Activated naive CD8-positive, alpha-beta T cell treated with anti-CD3 and anti-CD28 coated beads, Interleukin-2, amount 50 U/mL, for 16 hours (primary cell): ENCODE measurements around the gene MORC4.
"Not testable (repeated sequence)": the region's sequence is repeated elsewhere in the genome, so short reads cannot be mapped to it uniquely, and the experiment has no call there.

Experiments
- DNase-seq: peaks from one replicate; pipeline ENCODE4 v3.0.0-alpha.2; 2020; ENCODE audit warnings: low read depth, low spot score

Gene MORC4

DNA sequence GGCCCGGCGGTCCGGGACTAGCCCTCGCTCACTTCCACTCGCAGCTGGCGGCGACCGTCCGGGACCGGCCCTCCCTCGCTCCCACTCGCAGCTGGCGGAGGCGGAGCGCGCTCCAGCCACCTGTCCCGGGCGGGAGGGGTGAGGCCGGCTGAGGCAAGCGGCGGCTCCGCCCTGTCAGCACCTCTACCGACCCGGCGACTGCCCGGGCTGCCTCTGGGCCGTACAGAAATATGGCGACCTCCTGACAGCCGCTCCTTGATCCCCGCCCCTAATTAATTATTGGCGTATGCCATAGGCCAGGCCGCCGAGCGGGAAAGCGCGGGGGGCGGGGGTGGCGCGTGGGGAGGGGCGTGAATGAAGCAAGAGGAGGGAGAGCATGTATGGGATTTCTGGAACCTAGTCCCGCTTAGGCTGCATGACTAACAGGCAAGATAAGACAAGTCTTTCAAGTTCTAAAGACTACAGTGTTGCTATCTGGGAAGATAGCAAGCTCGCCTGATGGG lies at the start of gene MORC4:
MORC4 (minus strand) TSS at position 200 of the 503 bp plus-strand sequence. CDS start 243 bp downstream, outside the sequence.
- peak; percentile 32 for DNase-seq

DNA sequence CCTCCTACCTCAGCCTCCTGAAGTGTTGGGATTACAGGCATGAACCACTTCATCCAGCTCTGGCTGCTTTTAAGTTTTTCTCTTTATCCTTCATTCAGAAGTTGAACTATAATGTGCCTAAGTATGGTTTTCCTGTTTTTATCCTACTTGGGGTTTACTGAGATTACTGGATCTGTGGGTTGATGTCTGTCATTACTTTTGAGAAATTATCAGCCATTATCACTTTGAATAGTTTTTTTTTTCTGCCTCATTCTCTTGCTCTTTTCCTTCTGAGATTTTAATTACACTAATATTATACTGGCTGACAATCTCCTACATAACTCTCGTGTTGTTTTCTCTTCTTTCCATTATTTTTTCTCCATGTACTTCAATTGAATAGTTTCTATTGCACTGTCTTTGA lies 47.6 kb upstream of the MORC4 start:
- no peak for DNase-seq

DNA sequence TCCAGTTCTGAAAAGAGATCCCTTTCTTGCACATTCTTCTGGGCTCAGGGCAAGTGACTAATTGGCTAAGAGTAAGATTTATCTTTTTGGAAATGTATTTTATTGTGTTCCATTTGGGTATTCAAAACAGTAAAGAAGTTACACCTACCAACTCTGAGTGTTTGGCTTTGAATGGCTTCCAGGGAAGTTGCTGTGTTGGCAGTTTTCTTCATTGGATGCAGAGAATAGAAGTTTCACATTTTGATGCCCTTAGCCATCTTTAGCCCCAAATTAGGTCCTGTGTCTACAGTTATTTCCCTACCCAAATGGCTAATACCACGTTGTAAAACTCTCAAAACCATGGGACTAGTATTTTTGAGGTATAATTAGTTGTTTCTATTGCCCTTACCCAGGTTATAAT lies 29.7 kb upstream of the MORC4 start:
- DNase-seq: no peak

DNA sequence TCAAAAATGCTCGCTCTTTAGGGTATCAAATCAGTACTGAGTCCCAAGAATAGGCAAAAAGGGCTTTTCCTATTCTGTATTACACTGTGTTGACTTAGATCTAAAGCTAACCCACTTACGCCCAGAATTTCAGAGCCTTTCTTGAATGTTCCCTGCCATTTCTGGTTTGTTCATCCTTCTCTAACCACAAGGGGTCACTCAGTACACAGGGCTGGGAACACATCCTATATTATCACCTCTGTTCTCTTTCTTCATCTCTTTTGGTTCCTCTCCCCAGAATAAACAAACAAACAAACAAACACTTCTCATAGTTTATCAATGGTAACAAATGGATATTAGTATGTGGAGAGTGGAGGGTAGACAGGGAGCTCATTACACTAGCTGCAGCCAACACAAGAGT lies 25.5 kb upstream of the MORC4 start:
- DNase-seq: no peak

DNA sequence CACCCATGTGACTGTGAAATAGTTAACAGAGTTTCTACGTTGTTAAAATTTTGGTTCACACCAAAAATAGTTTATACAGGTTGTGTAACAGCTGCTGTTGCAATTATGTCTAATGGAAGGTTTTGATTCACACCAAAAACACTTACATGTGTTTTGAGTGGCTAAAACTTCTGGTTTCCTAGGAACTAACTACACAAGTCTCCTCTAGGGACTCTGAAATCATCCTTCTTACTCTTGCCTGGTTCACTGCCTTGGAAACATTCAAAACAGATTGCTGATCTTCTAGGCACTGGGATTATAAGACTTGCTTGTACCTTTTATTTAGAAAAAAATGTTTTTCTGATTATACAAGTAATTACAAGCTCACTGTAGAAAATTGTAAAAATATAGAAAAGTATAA lies 14.9 kb upstream of the MORC4 start:
- DNase-seq: no peak

DNA sequence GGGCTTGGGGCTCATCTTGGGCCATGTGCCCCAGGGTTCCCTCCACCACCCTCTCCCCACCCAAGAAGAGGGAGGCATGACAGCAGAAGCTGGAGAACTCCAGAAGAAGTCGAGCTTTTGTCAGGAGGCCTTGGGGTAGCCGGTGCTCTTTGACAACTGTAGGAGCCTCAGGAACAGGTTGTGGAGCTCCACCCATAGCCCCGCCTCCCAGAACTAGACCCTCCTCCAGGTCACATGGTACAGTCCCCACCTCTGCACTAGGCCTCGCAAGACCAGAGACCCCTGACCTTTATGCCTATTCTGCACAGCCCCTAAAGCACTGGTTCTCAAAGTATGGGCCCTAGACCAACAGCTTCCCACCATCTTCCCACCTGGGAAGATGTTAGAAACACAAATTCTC lies 8.0 kb upstream of the MORC4 start:
- DNase-seq: no peak

DNA sequence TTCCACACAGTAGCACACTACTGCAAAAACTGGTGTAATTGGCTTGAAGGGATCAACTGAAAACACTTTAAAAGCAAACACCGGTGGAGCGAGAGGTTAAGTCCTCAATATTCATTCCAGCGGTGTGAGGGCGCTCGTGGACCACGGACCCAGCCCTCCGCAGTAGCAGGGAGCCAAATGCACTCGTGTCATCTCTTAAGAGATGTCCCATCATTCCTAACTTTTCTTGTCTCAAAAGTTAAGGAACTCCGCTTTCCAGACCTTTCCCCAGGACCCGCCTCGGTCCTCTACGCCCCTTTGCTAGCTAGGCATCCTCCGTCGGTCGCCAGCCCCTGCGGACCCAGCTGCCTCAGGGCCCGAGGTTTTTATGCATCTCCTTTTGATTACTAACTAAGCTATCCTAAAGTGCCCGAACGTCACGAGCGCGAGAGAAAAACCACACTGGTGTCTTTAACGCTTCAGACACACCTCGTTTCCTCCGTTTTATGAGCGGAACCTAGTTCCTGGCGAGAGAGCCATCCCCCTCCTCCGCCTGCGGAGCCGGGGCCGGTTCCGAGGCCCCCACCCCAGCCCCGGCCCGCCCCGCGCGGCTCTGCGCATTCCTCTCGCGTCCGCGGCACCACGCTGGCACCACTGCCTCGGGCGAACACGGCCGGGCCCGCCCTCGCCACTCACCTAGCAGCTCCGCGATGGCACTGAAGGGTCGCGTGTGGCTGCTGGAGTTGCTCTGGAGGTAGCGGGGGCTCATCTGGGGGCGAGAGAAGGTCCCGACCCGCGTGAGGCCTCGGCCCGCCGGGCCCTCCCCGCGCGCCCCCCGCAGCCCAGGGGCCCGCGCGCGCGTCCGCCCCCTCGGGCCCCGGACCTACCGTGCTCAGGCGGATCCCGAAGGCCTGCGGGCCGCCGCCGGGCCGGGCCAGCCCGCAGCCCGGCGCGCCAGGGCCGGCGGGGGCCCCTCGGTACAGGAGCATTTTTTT lies 723 bp downstream of the MORC4 start:
- DNase-seq: no peak

DNA sequence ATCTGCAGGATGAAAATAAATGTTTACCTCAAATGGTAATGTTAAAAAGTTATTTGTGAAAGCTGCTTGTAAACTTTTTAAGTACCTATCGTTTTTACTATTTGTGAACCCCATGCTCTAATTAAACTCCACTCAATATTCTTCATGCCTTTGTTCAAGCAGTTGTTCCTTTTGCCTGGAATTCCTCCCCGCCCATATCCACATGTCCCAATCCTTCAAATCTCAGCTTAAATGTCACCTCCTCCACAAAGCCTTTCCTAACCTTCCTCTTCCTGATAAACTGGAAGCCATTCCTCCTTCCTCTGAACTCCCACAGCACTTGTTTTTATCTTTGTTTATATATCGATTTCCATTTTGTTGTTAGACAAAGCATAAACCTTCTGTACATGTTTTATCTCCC lies 2.4 kb downstream of the MORC4 start:
- DNase-seq: no peak

DNA sequence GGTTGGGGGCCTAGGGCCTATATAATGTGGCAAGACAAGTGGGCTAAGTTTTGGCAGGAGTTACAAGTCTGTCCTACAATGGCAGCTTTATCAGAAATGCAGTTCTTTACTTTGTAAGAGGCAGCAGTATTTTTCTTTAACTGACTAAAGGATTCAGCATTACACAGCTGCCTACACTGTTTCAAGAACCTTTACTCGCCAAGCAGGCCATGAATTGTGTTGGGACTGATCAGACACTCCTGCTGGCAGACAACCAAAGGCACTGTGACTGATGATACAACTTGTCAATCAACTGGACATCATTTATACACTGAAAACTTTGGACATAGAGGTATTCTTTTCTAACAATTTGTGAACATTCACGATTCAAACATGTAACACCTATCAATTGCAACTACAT lies 4.3 kb downstream of the MORC4 start:
- DNase-seq: no peak

DNA sequence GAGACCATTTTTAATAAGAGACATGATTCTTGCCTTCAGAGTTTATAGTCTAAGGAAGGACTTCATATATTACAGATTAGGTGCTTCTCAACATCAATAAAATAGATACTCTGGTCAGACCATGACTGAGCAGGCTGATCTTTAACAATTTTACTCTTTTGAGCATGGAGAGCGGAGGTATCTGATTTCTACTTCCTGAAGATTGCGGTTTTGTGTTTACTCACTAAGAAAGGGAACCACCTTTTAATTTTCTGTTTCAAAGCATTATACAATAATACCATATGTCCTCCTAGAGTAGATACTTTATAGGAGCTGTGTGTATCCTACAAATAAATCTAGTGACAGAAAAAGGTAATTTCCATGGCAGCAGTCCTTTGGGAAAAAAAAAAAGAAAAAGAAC lies 12.5 kb downstream of the MORC4 start:
- no peak for DNase-seq

DNA sequence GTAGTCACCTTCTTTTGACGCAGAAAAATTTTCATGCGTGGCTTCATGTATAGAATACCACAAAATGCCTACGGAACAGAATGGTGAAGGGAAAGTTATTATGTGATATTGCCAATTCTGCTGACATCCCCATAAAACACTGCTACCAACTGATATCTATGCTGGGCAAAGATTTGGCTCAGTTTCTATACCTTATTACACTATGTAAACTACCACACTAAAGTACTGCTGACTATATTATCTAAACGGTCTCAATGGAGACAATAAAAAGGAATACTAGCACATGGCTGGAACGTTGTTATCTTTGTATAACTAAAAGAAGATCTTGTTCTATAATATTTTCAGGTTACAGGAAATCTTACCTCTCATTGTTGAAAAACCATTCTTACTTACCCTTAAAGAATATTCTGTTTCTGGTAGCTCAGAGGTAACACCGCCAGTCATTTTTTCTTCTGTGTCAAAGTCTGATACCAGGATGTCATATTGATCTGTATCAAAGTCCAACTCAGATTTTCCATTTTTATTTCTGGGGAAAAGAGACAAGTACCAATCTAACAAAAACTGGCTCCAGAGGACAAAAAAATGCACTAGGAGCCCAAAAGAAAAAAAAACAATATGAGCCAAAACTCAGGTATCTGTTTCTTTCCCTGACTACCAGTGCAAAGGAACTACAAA lies 18.9 kb downstream of the MORC4 start:
- DNase-seq: no peak

DNA sequence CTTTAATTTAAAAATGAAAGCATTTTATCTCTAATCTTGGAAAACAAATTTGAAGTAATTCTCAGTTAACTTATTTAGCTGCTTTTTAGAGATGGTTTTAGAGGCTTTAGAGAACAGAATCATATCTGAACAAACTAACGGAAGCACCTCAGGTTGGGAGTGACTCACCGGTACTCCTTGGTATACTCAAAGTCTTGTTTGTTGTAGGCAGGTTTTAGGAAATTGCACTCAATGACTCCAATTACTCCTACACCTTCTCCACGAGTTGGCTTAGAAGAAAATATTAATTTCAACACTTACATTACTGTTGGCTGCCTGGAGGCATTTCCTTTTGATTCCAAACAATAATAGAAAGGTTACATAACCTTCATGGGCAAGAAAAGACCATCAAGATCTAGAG lies 23.6 kb downstream of the MORC4 start:
- no peak for DNase-seq

DNA sequence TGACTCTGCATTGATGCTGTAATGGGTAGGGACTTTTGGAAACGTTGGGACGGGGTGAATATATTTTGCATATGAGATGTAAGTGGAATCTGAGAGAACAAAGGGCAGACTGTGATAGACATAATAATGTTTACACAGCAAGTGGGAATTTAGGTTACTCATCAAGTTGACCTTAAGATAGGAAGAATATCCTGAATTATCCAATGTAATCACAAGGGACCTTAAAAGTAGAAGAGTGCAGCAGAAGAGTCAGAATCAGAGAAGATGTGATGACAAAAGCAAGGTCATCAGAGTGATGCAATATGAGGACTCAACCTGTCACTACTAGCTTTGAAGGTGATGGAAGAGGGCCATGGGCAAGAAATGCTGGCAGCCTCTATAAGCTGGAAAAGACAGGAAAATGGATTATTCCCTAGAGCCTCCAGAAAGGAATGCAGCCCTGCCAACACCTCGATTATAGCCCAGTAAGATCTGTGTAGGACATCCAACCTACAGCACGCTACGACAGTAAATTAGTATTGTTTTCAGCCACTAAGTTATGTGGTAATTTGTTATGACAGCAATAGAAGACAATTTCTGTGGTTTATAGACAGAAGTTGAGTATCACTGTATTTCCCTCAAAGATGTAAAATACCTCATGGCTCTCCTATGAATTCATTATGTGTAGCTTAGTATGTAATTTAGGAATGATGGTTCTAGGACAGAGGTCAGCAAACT lies 26.4 kb downstream of the MORC4 start:
- no peak for DNase-seq

DNA sequence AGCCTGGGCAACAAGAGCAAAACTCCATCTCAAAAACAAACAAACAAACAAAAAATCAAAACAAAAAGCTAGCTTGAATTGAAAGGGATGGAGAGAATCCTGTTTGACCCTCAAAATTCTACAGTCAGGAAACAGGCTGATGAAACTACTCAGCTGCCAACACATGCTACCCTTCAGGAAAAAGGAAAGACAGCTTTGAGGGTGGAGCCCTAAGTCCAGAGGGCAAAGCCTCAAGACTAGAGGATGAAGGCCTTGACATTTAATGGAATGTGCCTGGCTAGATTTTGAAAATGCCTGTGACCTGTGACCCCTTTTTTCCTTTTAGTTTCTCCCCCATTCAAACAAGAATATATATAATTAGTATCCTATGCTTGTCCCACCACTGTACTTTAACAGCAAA lies 27.1 kb downstream of the MORC4 start:
- DNase-seq: no peak

DNA sequence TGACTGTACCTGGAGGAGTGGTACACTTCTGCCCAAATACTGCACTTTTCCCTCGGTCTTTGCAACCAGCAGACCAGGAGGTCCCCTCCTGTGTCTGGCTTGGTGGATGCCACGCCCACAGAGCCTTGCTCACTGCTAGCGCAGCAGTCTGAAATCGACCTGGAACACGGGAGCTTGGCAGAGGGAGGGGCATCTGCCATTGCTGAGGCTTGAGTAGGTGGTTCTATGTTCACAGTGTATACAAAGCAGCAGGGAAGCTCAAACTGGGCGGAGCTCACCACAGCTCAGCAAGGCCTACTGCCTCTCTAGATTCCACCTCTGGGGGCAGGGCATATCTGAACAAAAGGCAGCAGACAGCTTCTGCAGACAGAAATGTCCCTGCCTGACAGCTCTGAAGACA lies 33.5 kb downstream of the MORC4 start:
- DNase-seq: not testable (repeated sequence)

DNA sequence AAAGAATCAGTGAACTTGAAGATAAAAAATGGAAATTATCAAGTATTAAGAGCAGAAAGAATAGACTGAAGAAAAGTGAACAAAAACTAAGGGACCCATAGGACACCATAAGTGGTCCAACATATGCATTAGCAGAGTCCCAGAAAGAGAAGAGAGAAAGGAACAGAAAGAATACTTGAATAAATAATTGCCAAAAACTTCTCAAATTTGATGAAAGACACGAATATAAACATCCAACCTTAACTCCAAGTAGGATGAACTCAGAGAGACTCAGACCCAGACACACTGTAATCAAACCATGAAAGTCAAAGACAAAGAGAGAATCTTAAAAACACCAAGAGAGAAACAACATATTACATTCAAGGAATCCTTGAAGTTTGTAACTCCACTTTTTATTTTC lies 35.7 kb downstream of the MORC4 start:
- DNase-seq: no peak

DNA sequence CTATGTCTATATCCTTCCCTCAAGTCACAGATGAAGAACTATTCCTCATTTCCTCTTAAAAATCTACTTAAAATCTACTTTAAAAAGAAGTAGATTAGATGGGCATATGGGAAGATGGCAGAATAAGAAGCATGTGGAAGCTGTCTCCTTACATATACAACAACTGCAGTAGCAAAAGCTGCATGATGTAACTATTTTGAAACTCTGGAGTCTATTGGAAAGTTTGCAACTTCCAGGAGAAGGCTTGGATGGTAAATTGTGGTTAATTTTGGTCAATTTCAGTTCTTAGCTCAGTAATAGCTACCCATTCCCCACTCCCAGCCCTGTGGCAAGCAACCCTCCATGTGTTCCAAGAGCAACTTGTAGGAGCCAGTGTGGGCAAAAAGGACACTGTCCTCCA lies 36.9 kb downstream of the MORC4 start:
- DNase-seq: no peak

DNA sequence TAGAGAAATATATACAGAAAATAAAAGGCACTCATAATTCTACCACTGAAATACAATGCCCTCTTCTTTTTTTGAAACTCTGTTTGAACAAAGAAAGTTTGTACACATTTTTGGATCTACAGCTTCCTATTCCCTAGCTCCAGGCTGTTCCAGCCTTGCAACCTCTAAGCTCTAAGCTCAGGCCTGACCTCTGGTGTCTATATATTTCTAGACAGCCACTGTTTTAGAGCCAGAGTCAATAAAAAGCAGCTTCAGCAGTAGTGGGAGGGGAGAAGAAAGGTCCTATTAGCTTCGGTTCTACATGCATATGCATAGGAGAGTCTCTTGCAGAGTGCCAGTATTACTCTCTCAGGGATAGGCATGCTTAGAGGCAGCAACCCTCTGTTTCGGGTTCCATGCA lies 40.1 kb downstream of the MORC4 start:
- no peak for DNase-seq

DNA sequence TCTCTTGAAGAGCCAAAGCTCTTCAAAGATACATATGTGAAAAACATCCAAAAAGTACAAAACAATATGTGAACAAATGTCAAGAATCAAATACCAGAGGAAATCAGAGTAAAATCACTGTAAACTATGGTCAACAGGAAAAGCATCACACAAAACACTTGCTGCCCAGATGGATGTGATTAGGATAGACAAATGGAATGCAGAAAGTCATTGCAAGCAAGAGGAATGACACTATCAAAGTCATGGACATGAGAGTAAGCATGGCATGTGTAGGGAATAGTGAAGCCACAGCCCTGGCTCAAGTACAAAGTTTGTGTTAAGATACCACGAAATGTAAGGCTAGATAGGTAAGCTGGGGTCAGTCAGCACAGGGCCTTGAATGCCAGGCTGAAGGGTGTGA lies 42.2 kb downstream of the MORC4 start:
- DNase-seq: no peak

DNA sequence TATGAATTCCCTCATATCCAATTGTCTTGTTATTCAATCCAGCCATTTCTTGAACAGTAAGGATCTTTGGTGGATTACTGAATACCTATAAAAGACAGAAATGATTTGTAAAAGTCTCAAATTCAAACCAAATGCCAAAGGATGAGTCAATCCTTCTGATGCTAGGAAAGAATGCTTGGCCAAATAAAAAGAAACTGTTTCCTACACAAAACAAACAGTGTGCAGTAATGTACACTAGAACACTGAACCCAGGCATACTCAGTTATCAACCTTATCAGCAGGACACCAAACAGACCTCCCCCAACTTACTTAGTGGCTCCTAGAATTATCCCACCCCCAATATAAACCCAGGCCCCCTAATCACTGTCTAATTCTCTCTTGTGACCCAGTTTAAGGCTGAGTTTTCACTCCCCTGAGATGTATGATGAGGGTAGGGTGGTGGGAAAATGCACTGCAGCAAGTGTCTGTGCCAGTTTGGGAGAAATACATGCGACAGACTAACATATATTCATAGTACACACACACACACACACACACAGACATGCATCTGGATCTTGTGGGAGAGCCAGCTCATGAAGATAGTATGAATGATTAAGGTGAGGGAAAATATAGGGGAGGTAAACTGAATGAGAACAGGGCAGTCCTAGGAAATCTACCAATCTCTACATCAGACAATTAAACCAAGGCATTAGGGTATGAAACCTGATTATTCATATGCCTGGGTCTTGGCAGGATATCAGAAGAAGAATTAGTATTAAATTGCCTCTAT lies 44.8 kb downstream of the MORC4 start:
- no peak for DNase-seq

DNA sequence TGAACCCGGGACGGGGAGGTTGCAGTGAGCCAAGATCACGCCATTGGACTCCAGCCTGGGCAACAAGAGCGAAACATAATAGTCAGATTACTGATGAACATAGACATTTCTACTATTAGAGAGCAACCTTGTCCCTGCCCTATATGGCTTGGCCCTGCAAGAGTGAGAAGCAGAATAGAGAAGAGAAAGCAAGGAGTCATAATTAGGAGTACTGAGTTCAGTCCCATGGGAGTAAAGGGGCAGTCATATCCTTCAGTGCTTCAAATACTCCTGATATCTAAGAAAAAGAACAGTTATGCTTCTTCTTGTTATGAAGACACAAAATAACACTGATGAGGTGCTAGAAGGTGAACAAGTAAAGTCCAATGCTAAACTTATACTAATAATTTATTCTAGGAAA lies 46.0 kb downstream of the MORC4 start:
- DNase-seq: no peak
